HepG2 (cell line): ENCODE data around the gene MISP3. TPM values are rescaled to one million over a fixed set of nuclear protein-coding genes. Genes with fewer than 3 reads are reported as not detected.

ENCODE experiments used
- ARID4A ChIP-seq: sonication (generic); formaldehyde crosslinking; IDR thresholded peaks from 2 replicates; pipeline ENCODE4 v1.5.0; 2020; ENCODE audit warnings: mild to moderate bottlenecking, missing genetic modification reagents, borderline replicate concordance
- CBX1 ChIP-seq: IDR thresholded peaks from one replicate; pipeline ENCODE4 v1.6.1; 2016; ENCODE audit warnings: antibody characterized with exemption, low read depth
- FOXO1 ChIP-seq: sonication (generic); formaldehyde crosslinking; IDR thresholded peaks from 2 replicates; pipeline ENCODE4 v1.4.0; 2020; ENCODE audit warnings: missing genetic modification reagents
- HDAC1 ChIP-seq: sonication (generic); formaldehyde crosslinking; IDR thresholded peaks from 2 replicates; pipeline ENCODE4 v1.5.1; 2020; ENCODE audit warnings: mild to moderate bottlenecking, missing genetic modification reagents
- HOXA3 ChIP-seq: sonication (generic); formaldehyde crosslinking; IDR thresholded peaks from 2 replicates; pipeline ENCODE4 v1.5.0; 2020; ENCODE audit warnings: missing genetic modification reagents
- KLF12 ChIP-seq: sonication (generic); formaldehyde crosslinking; IDR thresholded peaks from 2 replicates; pipeline ENCODE4 v1.4.0; 2020; ENCODE audit warnings: missing genetic modification reagents, borderline replicate concordance
- PBX2 ChIP-seq: IDR thresholded peaks from 2 replicates; pipeline ENCODE4 v1.6.1; 2016; ENCODE audit warnings: control low read depth
- SRSF1 ChIP-seq: fragments of 200-400 bp; formaldehyde crosslinking; optimal IDR thresholded peaks from 2 replicates; pipeline ENCODE3; 2017; ENCODE audit warnings: mild to moderate bottlenecking, low read depth, low read length, moderate library complexity
- ZFY ChIP-seq: sonication (generic); formaldehyde crosslinking; IDR thresholded peaks from 2 replicates; pipeline ENCODE4 v1.4.0; 2020; ENCODE audit warnings: missing genetic modification reagents
- ZNF790 ChIP-seq: sonication (generic); formaldehyde crosslinking; IDR thresholded peaks from 2 replicates; pipeline ENCODE4 v1.8.0; 2022; ENCODE audit warnings: missing genetic modification reagents, mild to moderate bottlenecking, borderline replicate concordance
- polyA plus RNA-seq, 8 experiments: library from polyadenylated mRNA; depleted of rRNA in 3 of 8; stranded (reverse) in 7 of 8; unstranded in 1 of 8; fragments of >200 nt; fragmentation: Illumina TruSeq in 4 of 8; extraction: Trizol in 4 of 8; gene quantifications; 2 replicates each; pipeline versions ENCODE4 v1.2.1 to v1.2.3, GENCODE V29; 2011 to 2016; ENCODE audit warnings: low read depth in 4 of 8, missing spikeins in 1 of 8, mixed read lengths in 1 of 8; ENCODE audit not compliant: insufficient read depth in 1 of 8
- total RNA-seq, 5 experiments: library from RNA; depleted of rRNA; stranded (reverse); fragments of >200 nt; fragmentation: Illumina TruSeq; extraction: Trizol; gene quantifications; 2 replicates each; pipeline ENCODE4 v1.2.3, GENCODE V29; 2016; ENCODE audit warnings: low read depth in 1 of 5
- TF ChIP-seq, protein P1 (sequence below): sonication (generic); formaldehyde crosslinking; IDR thresholded peaks from 2 replicates; pipeline ENCODE4 v1.5.1; 2020; ENCODE audit warnings: missing genetic modification reagents, mild to moderate bottlenecking, borderline replicate concordance

MISP3 gene
- total and polyA plus RNA-seq, 2 of the 13 experiments (the other 11 are each of a cell fraction or from before 2014, with no cell fraction given), result 2.5 to 5.4 TPM

- TF ChIP-seq SRSF1 (no peak), HDAC1 (CRISPR knock-in tag) (peak; percentile 27; the same call in 1 of the 2 replicates), ZFY (CRISPR knock-in tag) (0 out of 2 replicates have a peak, but pooled peaks have one; percentile 48), PBX2 (no peak), FOXO1 (CRISPR knock-in tag) (no peak), KLF12 (CRISPR knock-in tag) (peak; percentile 72; the same call in 1 of the 2 replicates), CBX1 (no peak), HOXA3 (CRISPR knock-in tag) (peak; percentile 26; the same call in 1 of the 2 replicates), ZNF790 (no peak), ARID4A (CRISPR knock-in tag) (peak; percentile 30)
- TF ChIP-seq, protein P1, sequence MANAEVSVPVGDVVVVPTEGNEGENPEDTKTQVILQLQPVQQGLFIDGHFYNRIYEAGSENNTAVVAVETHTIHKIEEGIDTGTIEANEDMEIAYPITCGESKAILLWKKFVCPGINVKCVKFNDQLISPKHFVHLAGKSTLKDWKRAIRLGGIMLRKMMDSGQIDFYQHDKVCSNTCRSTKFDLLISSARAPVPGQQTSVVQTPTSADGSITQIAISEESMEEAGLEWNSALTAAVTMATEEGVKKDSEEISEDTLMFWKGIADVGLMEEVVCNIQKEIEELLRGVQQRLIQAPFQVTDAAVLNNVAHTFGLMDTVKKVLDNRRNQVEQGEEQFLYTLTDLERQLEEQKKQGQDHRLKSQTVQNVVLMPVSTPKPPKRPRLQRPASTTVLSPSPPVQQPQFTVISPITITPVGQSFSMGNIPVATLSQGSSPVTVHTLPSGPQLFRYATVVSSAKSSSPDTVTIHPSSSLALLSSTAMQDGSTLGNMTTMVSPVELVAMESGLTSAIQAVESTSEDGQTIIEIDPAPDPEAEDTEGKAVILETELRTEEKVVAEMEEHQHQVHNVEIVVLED (CRISPR knock-in tag), result no peak
Measured at GRCh38 chr19:14085309-14085995, 12.9 kb downstream of the MISP3 start, which contains the start of gene C19orf67 (continued).
